ENCODE data around the gene COL6A1. TPM values are rescaled to one million over a fixed set of nuclear protein-coding genes. Genes with fewer than 3 reads are reported as not detected.

Gene COL6A1
- total and polyA plus RNA-seq, 2 of the 4 experiments (the other 2 are of a cell fraction), result 173 to 1,578 TPM

DNA sequence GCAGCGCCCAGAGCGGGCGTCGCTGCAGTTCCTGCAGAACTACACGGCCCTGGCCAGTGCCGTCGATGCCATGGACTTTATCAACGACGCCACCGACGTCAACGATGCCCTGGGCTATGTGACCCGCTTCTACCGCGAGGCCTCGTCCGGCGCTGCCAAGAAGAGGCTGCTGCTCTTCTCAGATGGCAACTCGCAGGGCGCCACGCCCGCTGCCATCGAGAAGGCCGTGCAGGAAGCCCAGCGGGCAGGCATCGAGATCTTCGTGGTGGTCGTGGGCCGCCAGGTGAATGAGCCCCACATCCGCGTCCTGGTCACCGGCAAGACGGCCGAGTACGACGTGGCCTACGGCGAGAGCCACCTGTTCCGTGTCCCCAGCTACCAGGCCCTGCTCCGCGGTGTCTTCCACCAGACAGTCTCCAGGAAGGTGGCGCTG is 22.0 kb downstream of the COL6A1 start:
- 95% methylated on average over 31 of the region's 42 CpGs; no CpG with 5 or more reads in 1 of the 2 experiments for WGBS, 2 experiments (ENCODE audit: extremely low coverage in 2 of 2, insufficient read length in 1 of 2)
- no TSS peak for BruUV-seq (replicated peaks)
- Histone ChIP-seq H3K9me3 (ENCODE audit: control insufficient read depth, insufficient read depth, low read length) (peaks cover 6% of the 10 kb centered on the region; the same call in 1 of the 2 replicates), H3K27ac (ENCODE audit: insufficient read depth, low read length) (no peak overlapping the region), H3K9ac (ENCODE audit: low read depth, low read length) (no peak overlapping the region), H2BK5ac (ENCODE audit: low read depth, low read length, poor library complexity, severe bottlenecking) (no peak overlapping the region), H3K56ac (ENCODE audit: extremely low read depth, insufficient read depth, low read length) (no peak overlapping the region), H3K9me1 (ENCODE audit: insufficient read depth, low read length) (no peaks in the 10 kb centered on the region), H3K4me2 (ENCODE audit: low read depth, low read length) (no peak overlapping the region), H3K4ac (ENCODE audit: low read depth, low read length) (no peak overlapping the region), H3K18ac (ENCODE audit: low read depth, low read length) (no peak overlapping the region), H4K5ac (ENCODE audit: low read depth, low read length) (no peak overlapping the region), H3K4me3 (ENCODE audit: insufficient read depth, low read depth, low read length) (no peak overlapping the region), H2BK20ac (ENCODE audit: low read depth, low read length) (no peak overlapping the region), H4K91ac (ENCODE audit: insufficient read depth, low read depth, low read length) (no peak overlapping the region), H2BK120ac (ENCODE audit: low read depth, low read length) (no peak overlapping the region), H2AK5ac (ENCODE audit: low read depth, low read length) (no peak overlapping the region), H3K27me3 (ENCODE audit: control insufficient read depth, insufficient read depth, low read length) (no peaks in the 10 kb centered on the region), H4K20me1 (ENCODE audit: insufficient read depth, low read length) (peaks cover 43% of the 10 kb centered on the region), H2BK15ac (ENCODE audit: low read depth, low read length) (no peak overlapping the region), H2AFZ (replicated peaks; ENCODE audit: low read length, poor library complexity) (no peak overlapping the region), H3K36me3 (ENCODE audit: control insufficient read depth, insufficient read depth, low read length) (peaks cover 65% of the 10 kb centered on the region), H3K79me1 (ENCODE audit: low read depth in 1 of 2, low read length in 2 of 2) (peaks cover 0 to 13% of the 10 kb centered on the region in 2 experiments; a peak in 3 of 4 replicates), H3K14ac (replicated peaks; ENCODE audit: low read depth, low read length) (no peak overlapping the region), H2AK9ac (replicated peaks; ENCODE audit: low read depth, low read length, poor library complexity) (no peak overlapping the region), H3K23ac (ENCODE audit: low read depth, low read length) (no peak overlapping the region), H4K8ac (ENCODE audit: low read depth in 2 of 2, low read length in 2 of 2) (no peak overlapping the region), H3K4me1 (ENCODE audit: control insufficient read depth, insufficient read depth, low read length) (no peaks in the 10 kb centered on the region)
- intact Hi-C loops (cut with micrococcal nuclease), result no loop called here
- dilution Hi-C loops (cut with HindIII; ENCODE audit: low sequenced_read_pairs, unreplicated experiment), result no loop called here
- ChIA-PET CTCF (no interaction called here), POLR2A (ENCODE audit: unreplicated experiment) (interaction anchor here (1.2 kb wide), 1 partner anchor 12 kb away, joined by 3 read pairs; no protein-coding TSS in a partner anchor)
- in situ Hi-C loops (cut with MboI; ENCODE audit: low sequenced_read_pairs), result no loop called here
- ATAC-seq (ENCODE audit: low read depth) (no peak), DNase-seq (no peak)
- TF ChIP-seq FOS (IDR thresholded peaks at IDR 0.05; ENCODE audit: low read depth, low read length) (no peak), NFE2L2 (IDR thresholded peaks at IDR 0.05; ENCODE audit: low read depth, low read length) (no peak), CHD1 (IDR thresholded peaks at IDR 0.05; ENCODE audit: low read depth, low read length) (no peak), RCOR1 (IDR thresholded peaks at IDR 0.05; ENCODE audit: insufficient replicate concordance, low read length) (no peak), POLR2A (IDR thresholded peaks at IDR 0.05; ENCODE audit: low read depth, low read length) (no peak), RAD21 (IDR thresholded peaks at IDR 0.05; ENCODE audit: low read length) (no peak), BHLHE40 (IDR thresholded peaks at IDR 0.05; ENCODE audit: low read depth, low read length) (no peak), CEBPB (IDR thresholded peaks at IDR 0.05; ENCODE audit: low read depth, low read length) (no peak), SMC3 (IDR thresholded peaks at IDR 0.05; ENCODE audit: low read depth, low read length) (no peak), MAZ (IDR thresholded peaks at IDR 0.05; ENCODE audit: borderline replicate concordance, low read depth, low read length) (no peak), RFX5 (IDR thresholded peaks at IDR 0.05; ENCODE audit: low read depth, low read length) (no peak), MAFK (IDR thresholded peaks at IDR 0.05; ENCODE audit: low read depth, low read length) (no peak)
- TF ChIP-seq, protein P1, sequence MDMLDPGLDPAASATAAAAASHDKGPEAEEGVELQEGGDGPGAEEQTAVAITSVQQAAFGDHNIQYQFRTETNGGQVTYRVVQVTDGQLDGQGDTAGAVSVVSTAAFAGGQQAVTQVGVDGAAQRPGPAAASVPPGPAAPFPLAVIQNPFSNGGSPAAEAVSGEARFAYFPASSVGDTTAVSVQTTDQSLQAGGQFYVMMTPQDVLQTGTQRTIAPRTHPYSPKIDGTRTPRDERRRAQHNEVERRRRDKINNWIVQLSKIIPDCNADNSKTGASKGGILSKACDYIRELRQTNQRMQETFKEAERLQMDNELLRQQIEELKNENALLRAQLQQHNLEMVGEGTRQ (IDR thresholded peaks at IDR 0.05; ENCODE audit: low read depth, low read length), result no peak
- TF ChIP-seq, protein P2, sequence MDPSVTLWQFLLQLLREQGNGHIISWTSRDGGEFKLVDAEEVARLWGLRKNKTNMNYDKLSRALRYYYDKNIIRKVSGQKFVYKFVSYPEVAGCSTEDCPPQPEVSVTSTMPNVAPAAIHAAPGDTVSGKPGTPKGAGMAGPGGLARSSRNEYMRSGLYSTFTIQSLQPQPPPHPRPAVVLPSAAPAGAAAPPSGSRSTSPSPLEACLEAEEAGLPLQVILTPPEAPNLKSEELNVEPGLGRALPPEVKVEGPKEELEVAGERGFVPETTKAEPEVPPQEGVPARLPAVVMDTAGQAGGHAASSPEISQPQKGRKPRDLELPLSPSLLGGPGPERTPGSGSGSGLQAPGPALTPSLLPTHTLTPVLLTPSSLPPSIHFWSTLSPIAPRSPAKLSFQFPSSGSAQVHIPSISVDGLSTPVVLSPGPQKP (IDR thresholded peaks at IDR 0.05; ENCODE audit: borderline replicate concordance, low read depth, low read length), result no peak
- TF ChIP-seq, protein P3, sequence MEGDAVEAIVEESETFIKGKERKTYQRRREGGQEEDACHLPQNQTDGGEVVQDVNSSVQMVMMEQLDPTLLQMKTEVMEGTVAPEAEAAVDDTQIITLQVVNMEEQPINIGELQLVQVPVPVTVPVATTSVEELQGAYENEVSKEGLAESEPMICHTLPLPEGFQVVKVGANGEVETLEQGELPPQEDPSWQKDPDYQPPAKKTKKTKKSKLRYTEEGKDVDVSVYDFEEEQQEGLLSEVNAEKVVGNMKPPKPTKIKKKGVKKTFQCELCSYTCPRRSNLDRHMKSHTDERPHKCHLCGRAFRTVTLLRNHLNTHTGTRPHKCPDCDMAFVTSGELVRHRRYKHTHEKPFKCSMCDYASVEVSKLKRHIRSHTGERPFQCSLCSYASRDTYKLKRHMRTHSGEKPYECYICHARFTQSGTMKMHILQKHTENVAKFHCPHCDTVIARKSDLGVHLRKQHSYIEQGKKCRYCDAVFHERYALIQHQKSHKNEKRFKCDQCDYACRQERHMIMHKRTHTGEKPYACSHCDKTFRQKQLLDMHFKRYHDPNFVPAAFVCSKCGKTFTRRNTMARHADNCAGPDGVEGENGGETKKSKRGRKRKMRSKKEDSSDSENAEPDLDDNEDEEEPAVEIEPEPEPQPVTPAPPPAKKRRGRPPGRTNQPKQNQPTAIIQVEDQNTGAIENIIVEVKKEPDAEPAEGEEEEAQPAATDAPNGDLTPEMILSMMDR (conservative IDR thresholded peaks at IDR 0.05; ENCODE audit: low read depth, low read length), result no peak

Measured in IMR-90 (cell line).